ENCODE results near the gene PRRT1B.
A peak's percentile ranks its signal among the peaks of the same experiment; 100 is the strongest.

PRRT1B gene

GRCh38 chr9:131554087-131554842 is 8.9 kb downstream of the PRRT1B start:
- DNase-seq, result no peak

GRCh38 chr9:131554843-131555351 is 9.6 kb downstream of the PRRT1B start:
- no peak for DNase-seq

GRCh38 chr9:131555841-131556673 is 10.7 kb downstream of the PRRT1B start:
- no peak for DNase-seq

- DNase-seq, result no peak
Observed at GRCh38 chr9:131557855-131558548, 12.7 kb downstream of the PRRT1B start.

- no peak for DNase-seq
Observed at GRCh38 chr9:131559421-131560000, 14.2 kb downstream of the PRRT1B start.

GRCh38 chr9:131562032-131562959 is 17.0 kb downstream of the PRRT1B start:
- DNase-seq, result no peak

- DNase-seq, result no peak
Observed at GRCh38 chr9:131565369-131565768, 20.0 kb downstream of the PRRT1B start.

GRCh38 chr9:131566158-131566557 is 20.8 kb downstream of the PRRT1B start:
- DNase-seq, result no peak

- no peak for DNase-seq
Observed at GRCh38 chr9:131567910-131568309, 22.6 kb downstream of the PRRT1B start.

- DNase-seq, result no peak
Observed at GRCh38 chr9:131574730-131575640, 29.7 kb downstream of the PRRT1B start.

- DNase-seq, result no peak
Observed at GRCh38 chr9:131575946-131576853, 30.9 kb downstream of the PRRT1B start.

GRCh38 chr9:131577005-131578000 is 32.0 kb downstream of the PRRT1B start:
- no peak for DNase-seq

- no peak for DNase-seq
Observed at GRCh38 chr9:131578021-131578420, 32.7 kb downstream of the PRRT1B start.

- peak; percentile 26 to 43 for DNase-seq
Observed at GRCh38 chr9:131578731-131579504, 33.6 kb downstream of the PRRT1B start.

- no peak for DNase-seq
Observed at GRCh38 chr9:131579789-131580211, 34.5 kb downstream of the PRRT1B start.

- no peak for DNase-seq
Observed at GRCh38 chr9:131580358-131580757, 35.0 kb downstream of the PRRT1B start.

- no peak for DNase-seq
Observed at GRCh38 chr9:131582056-131582455, 36.7 kb downstream of the PRRT1B start.
